KMS-11 (cell line): Measurements from ENCODE around the gene ANKRD13B.

Experiments
- H2AFZ ChIP-seq: fragments of 200-600 bp; sonication (generic); 2 replicates; pipeline ENCODE4 v1.6.1; 2016; ENCODE audit warnings: antibody characterized with exemption, mixed run types, low read depth
- H3K27ac ChIP-seq: fragments of 200-600 bp; sonication (generic); 2 replicates; pipeline ENCODE4 v1.6.1; 2016; ENCODE audit warnings: mild to moderate bottlenecking, mixed run types
- H3K27me3 ChIP-seq: fragments of 200-600 bp; sonication (generic); 2 replicates; pipeline ENCODE4 v1.6.1; 2017; ENCODE audit warnings: mild to moderate bottlenecking, low read depth, mixed run types, moderate library complexity; ENCODE audit not compliant: insufficient read depth
- H3K36me3 ChIP-seq: fragments of 200-600 bp; sonication (generic); 2 replicates; pipeline ENCODE4 v1.6.1; 2017; ENCODE audit warnings: mild to moderate bottlenecking, mixed run types; ENCODE audit not compliant: insufficient read depth
- H3K4me1 ChIP-seq: fragments of 200-600 bp; sonication (generic); 2 replicates; pipeline ENCODE4 v1.6.1; 2016; ENCODE audit warnings: mild to moderate bottlenecking, low read depth, mixed run types; ENCODE audit not compliant: poor library complexity, severe bottlenecking
- H3K4me2 ChIP-seq: fragments of 200-600 bp; sonication (generic); 2 replicates; pipeline ENCODE4 v1.7.0; 2016; ENCODE audit warnings: mild to moderate bottlenecking, mixed run types
- H3K4me3 ChIP-seq: fragments of 200-600 bp; sonication (generic); IDR thresholded peaks from 2 replicates; pipeline ENCODE4 v1.6.1; 2017; ENCODE audit warnings: low read depth, low read length, mixed read lengths; ENCODE audit not compliant: insufficient read depth
- H3K79me2 ChIP-seq: fragments of 200-600 bp; sonication (generic); 2 replicates; pipeline ENCODE4 v1.6.1; 2016; ENCODE audit warnings: low read depth, mixed run types; ENCODE audit not compliant: insufficient read depth
- H3K9ac ChIP-seq: fragments of 200-600 bp; sonication (generic); 2 replicates; pipeline ENCODE4 v1.6.1; 2016; ENCODE audit warnings: mild to moderate bottlenecking, mixed run types
- H4K20me1 ChIP-seq: fragments of 200-600 bp; sonication (generic); 2 replicates; pipeline ENCODE4 v1.6.1; 2016; ENCODE audit warnings: mild to moderate bottlenecking, mixed run types; ENCODE audit not compliant: insufficient read depth
- TF ChIP-seq, protein P1 (sequence below): fragments of 200-600 bp; sonication (generic); conservative IDR thresholded peaks from 2 replicates; pipeline ENCODE4 v1.6.1; 2017; ENCODE audit warnings: low read depth, mild to moderate bottlenecking, antibody characterized with exemption, low read length, moderate library complexity, mixed read lengths

ANKRD13B gene

DNA sequence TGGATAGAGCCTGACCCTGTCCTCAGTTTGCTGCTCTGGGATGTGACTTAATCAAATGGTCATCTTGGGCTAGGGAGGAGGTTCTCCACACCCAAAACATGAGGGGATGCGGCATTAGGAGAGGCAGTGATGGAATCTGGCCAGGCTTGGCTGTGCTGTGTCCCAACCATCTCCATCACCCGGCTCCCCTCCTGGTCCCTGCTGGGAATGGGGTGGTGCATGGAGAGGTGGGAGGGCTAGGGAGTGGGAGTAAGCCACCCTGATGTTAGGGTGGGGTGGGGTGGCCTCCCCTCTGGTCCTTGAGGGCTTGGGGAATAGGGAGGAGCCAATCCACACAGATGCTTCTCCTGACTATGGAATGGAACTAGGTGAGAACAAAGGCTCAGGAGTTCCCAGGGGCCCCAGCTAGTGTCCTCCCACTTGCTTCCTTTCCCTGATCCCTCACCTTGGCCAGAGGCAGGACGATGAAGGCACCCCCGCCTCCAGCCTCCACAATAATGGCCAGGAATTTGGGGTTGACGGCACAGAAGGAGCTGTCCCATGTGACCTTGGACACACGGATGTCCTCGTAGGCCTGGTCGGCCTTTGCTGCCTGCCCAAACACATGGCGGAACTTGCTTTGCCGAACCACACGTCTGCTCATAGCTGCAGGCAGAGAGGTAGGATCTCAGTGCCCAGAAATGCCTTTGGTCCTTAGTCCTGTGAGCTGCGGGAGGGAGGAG is 28.0 kb downstream of the ANKRD13B start:
- H3K27ac ChIP-seq: no peak overlapping the region
- H3K27me3 ChIP-seq: peaks cover 8% of the 10 kb centered on the region; the same call in 1 of the 2 replicates
- H3K4me3 ChIP-seq: no peak overlapping the region
- no peaks in the 10 kb centered on the region for H3K36me3 ChIP-seq
- H3K4me1 ChIP-seq: peaks cover 23% of the 10 kb centered on the region
- no peak overlapping the region for H3K4me2 ChIP-seq
- TF ChIP-seq, protein P1, sequence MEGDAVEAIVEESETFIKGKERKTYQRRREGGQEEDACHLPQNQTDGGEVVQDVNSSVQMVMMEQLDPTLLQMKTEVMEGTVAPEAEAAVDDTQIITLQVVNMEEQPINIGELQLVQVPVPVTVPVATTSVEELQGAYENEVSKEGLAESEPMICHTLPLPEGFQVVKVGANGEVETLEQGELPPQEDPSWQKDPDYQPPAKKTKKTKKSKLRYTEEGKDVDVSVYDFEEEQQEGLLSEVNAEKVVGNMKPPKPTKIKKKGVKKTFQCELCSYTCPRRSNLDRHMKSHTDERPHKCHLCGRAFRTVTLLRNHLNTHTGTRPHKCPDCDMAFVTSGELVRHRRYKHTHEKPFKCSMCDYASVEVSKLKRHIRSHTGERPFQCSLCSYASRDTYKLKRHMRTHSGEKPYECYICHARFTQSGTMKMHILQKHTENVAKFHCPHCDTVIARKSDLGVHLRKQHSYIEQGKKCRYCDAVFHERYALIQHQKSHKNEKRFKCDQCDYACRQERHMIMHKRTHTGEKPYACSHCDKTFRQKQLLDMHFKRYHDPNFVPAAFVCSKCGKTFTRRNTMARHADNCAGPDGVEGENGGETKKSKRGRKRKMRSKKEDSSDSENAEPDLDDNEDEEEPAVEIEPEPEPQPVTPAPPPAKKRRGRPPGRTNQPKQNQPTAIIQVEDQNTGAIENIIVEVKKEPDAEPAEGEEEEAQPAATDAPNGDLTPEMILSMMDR: no peak
- no peak overlapping the region for H3K9ac ChIP-seq
- no peak overlapping the region for H2AFZ ChIP-seq
- no peaks in the 10 kb centered on the region for H3K79me2 ChIP-seq
- no peaks in the 10 kb centered on the region for H4K20me1 ChIP-seq

- Histone ChIP-seq H4K20me1 (no peaks in the 10 kb centered on the region), H3K4me3 (no peak overlapping the region), H3K4me2 (peak overlapping the region; percentile 43), H3K36me3 (no peaks in the 10 kb centered on the region), H2AFZ (no peak overlapping the region; the same call in 1 of the 2 replicates), H3K27ac (no peak overlapping the region), H3K79me2 (no peaks in the 10 kb centered on the region), H3K4me1 (peaks cover 18% of the 10 kb centered on the region), H3K27me3 (peaks cover under 1% of the 10 kb centered on the region; the same call in 1 of the 2 replicates), H3K9ac (no peak overlapping the region)
- TF ChIP-seq, protein P1: no peak
Observed at GRCh38 chr17:29621751-29622194, 28.8 kb downstream of the ANKRD13B start.

GRCh38 chr17:29622337-29623282 is 29.7 kb downstream of the ANKRD13B start, which contains the start of gene CORO6:
Gene CORO6, minus strand, starts transcription at chr17:29622912. Its CDS starts 1,491 bp downstream, at chr17:29621421.
- Histone ChIP-seq H3K4me3 (no peak within 1 kb of the TSS), H3K4me2 (peak within 1 kb of the TSS; percentile 43), H3K27me3 (no peaks in the 10 kb centered on the region), H2AFZ (peak within 1 kb of the TSS; percentile 61), H3K4me1 (peaks cover 10% of the 10 kb centered on the region), H3K79me2 (no peaks in the 10 kb centered on the region), H3K27ac (no peak within 1 kb of the TSS), H4K20me1 (no peaks in the 10 kb centered on the region), H3K9ac (no peak within 1 kb of the TSS; the same call in 1 of the 2 replicates), H3K36me3 (no peaks in the 10 kb centered on the region)
- TF ChIP-seq, protein P1: no peak

DNA sequence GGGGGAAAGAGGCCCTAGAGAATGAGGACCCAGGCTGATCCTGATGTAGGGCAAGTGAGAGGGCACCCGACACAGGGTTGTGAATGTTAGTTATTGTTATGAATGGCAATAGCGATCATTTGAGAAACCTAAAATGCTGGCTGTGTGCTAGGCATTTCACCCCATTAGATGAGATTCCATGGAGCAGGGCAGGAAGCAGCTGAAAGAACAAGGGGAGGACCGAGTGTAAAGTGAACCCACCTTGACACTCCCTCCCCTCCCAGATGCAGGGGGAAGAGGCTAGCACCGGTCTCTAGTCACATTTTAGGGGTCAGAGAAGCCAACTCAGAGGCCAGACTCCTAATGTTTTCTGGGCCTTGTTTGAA is 30.3 kb downstream of the ANKRD13B start:
- H3K9ac ChIP-seq: no peak overlapping the region; the same call in 1 of the 2 replicates
- no peaks in the 10 kb centered on the region for H3K36me3 ChIP-seq
- no peak overlapping the region for H3K4me3 ChIP-seq
- H3K27ac ChIP-seq: no peak overlapping the region
- peak overlapping the region; percentile 43; the same call in 1 of the 2 replicates for H3K4me2 ChIP-seq
- peak overlapping the region; percentile 61; the same call in 1 of the 2 replicates for H2AFZ ChIP-seq
- TF ChIP-seq, protein P1: no peak
- no peaks in the 10 kb centered on the region for H3K79me2 ChIP-seq
- H3K27me3 ChIP-seq: no peaks in the 10 kb centered on the region
- H4K20me1 ChIP-seq: no peaks in the 10 kb centered on the region
- peaks cover 8% of the 10 kb centered on the region for H3K4me1 ChIP-seq
